Ovary (tissue), 9 donors: ENCODE results near the gene STEAP4. TPM values are rescaled to one million over a fixed set of nuclear protein-coding genes. Genes with fewer than 3 reads are reported as not detected.
A peak's percentile ranks its signal among the peaks of the same experiment; 100 is the strongest.

Source experiments
- DNase-seq, 5 donors: peaks; one replicate each; pipeline ENCODE4 v3.0.0-alpha.2; 2019 to 2020
- H3K27ac ChIP-seq, 2 donors: fragments of 200-600 bp; one replicate each; pipeline versions ENCODE4 v1.5.1 to v1.8.0; 2019 to 2022
- H3K27me3 ChIP-seq: fragments of 200-600 bp; one replicate; pipeline ENCODE4 v1.8.0; 2022
- H3K36me3 ChIP-seq: fragments of 200-600 bp; sonication (generic); one replicate; pipeline ENCODE4 v1.5.1; 2019
- H3K4me1 ChIP-seq: one replicate; pipeline ENCODE4 v1.8.1; 2013; ENCODE audit warnings: mild to moderate bottlenecking, moderate library complexity; ENCODE audit not compliant: insufficient read depth
- H3K4me3 ChIP-seq: fragments of 200-600 bp; sonication (generic); one replicate; pipeline ENCODE4 v1.5.1; 2017
- H3K9me3 ChIP-seq, 2 donors: fragments of 200-600 bp in 1 of 2; sonication (generic) in 1 of 2; one replicate each; pipeline versions ENCODE4 v1.5.1 to v1.8.1; 2013 to 2019; ENCODE audit warnings: mild to moderate bottlenecking in 1 of 2, moderate library complexity in 1 of 2
- CTCF ChIP-seq, 3 donors: fragments of 450-650 bp in 2 of 3; fragments of 200-600 bp in 1 of 3; IDR thresholded peaks; one replicate each; pipeline versions ENCODE4 v1.5.1 to v1.8.0; 2016 to 2022; ENCODE audit warnings: antibody characterized with exemption in 3 of 3, mild to moderate bottlenecking in 1 of 3
- EP300 ChIP-seq: sonication (generic); formaldehyde crosslinking; IDR thresholded peaks from one replicate; pipeline ENCODE4 v1.6.1; 2017; ENCODE audit warnings: antibody characterized with exemption
- POLR2A ChIP-seq: fragments of 450-650 bp; IDR thresholded peaks from one replicate; pipeline ENCODE4 v1.6.1; 2017; ENCODE audit warnings: antibody characterized with exemption, mild to moderate bottlenecking, moderate library complexity
- WGBS, 3 donors: extraction: QIAGEN DNeasy Blood & Tissue Kit in 1 of 3; methylation state at CpG; one replicate each; pipeline versions ENCODE4 v1.1.5 to v1.1.7; 2013 to 2017; 5-methylcytosine and 5-hydroxymethylcytosine counted together
- intact Hi-C, 4 donors: fragments of 100-400 bp; cut with DNase I; formaldehyde crosslinking; loops; one replicate each; pipeline versions ENCODE4 v1.11.0 to v1.15.1; 2022 to 2023
- polyA plus RNA-seq, 2 donors: library from polyadenylated mRNA; stranded (reverse); fragments of 200-250 nt in 1 of 2; fragments of 350-450 nt in 1 of 2; fragmentation: Illumina TruSeq in 1 of 2; extraction: RNeasy Lipid Tissue Mini Kit (QIAGEN cat#74804) in 1 of 2; gene quantifications; one replicate each; pipeline ENCODE4 v1.2.3, GENCODE V29; 2013 to 2014
- total RNA-seq, 7 donors: library from RNA; depleted of rRNA in 2 of 7; stranded (reverse); fragments of >200 nt in 2 of 7; fragmentation: NEBNext Ultra II Directional in 3 of 7; extraction: Animal tissue kit (Norgen Biotek cat#: 25700) in 3 of 7; gene quantifications; one replicate each; pipeline versions ENCODE4 v1.1.0 to v1.2.4, GENCODE V29; 2016 to 2023
- donor health status: DM: no; HTN: no; CAD: no; lungs with moderate emphysema.
- donor health status: DM: no; HTN: no; CAD: no.
- donor health status: Bipolar disorder and iron deficiency.
- donor health status: DM: yes; HTN: yes; CAD: no.
- donor health status: DM: no; HTN: no; CAD: no.
- donor health status: DM: yes; HTN: yes; CAD: no.

The STEAP4 gene
- total and polyA plus RNA-seq, 9 donors: 1.4 to 76.0 (median 8.1) TPM

GRCh38 chr7:88253640-88254039 lies 53.1 kb downstream of the STEAP4 start:
- H3K4me3 ChIP-seq: no peak overlapping the region
- H3K4me1 ChIP-seq: no peaks in the 10 kb centered on the region
- H3K36me3 ChIP-seq: no peaks in the 10 kb centered on the region
- no peak for TF ChIP-seq CTCF (IDR thresholded peaks at IDR 0.05)
- no peak for TF ChIP-seq EP300
- no peak for TF ChIP-seq POLR2A
- no peak overlapping the region for H3K27ac ChIP-seq
- H3K9me3 ChIP-seq: peaks cover 0 to 4% of the 10 kb centered on the region in 2 donors
- DNase-seq: no peak
- intact Hi-C loops: no loop called here
- no peaks in the 10 kb centered on the region for H3K27me3 ChIP-seq

GRCh38 chr7:88244258-88244657 lies 62.4 kb downstream of the STEAP4 start:
- 84 to 86% (median 85%) methylated on average over 1 of the region's 1 CpG for whole genome bisulfite sequencing, 3 donors
- intact Hi-C loops: no loop called here

GRCh38 chr7:88243345-88243909 lies 63.3 kb downstream of the STEAP4 start:
- peaks cover 2% of the 10 kb centered on the region for H3K4me1 ChIP-seq
- WGBS, 3 donors: 19 to 23% (median 21%) methylated on average over 2 of the region's 2 CpGs
- TF ChIP-seq CTCF (IDR thresholded peaks at IDR 0.05) (peak in 2 of 3 donors; percentile 37 to 51), POLR2A (no peak)
- H3K9me3 ChIP-seq: no peaks in the 10 kb centered on the region
- DNase-seq: peak in 1 of 5 donors; percentile 17
- H3K36me3 ChIP-seq: no peaks in the 10 kb centered on the region
- H3K27ac ChIP-seq: no peak overlapping the region
- intact Hi-C loops: no loop called here
- peaks cover 2% of the 10 kb centered on the region for H3K27me3 ChIP-seq
- no peak overlapping the region for H3K4me3 ChIP-seq

More at GRCh38 chr7:88244258-88244657, 62.4 kb downstream of the STEAP4 start:
- Histone ChIP-seq H3K27ac (no peak overlapping the region), H3K4me3 (no peak overlapping the region), H3K27me3 (no peaks in the 10 kb centered on the region), H3K9me3 (no peaks in the 10 kb centered on the region), H3K36me3 (no peaks in the 10 kb centered on the region), H3K4me1 (peaks cover 2% of the 10 kb centered on the region)
- no peak for DNase-seq
- TF ChIP-seq CTCF (IDR thresholded peaks at IDR 0.05) (no peak), POLR2A (no peak), EP300 (no peak)

GRCh38 chr7:88239852-88240251 lies 66.8 kb downstream of the STEAP4 start:
- Histone ChIP-seq H3K27ac (no peak overlapping the region), H3K27me3 (peaks cover 2% of the 10 kb centered on the region), H3K4me1 (peaks cover 2% of the 10 kb centered on the region), H3K4me3 (no peak overlapping the region), H3K9me3 (no peaks in the 10 kb centered on the region), H3K36me3 (no peaks in the 10 kb centered on the region)
- TF ChIP-seq POLR2A (no peak), CTCF (IDR thresholded peaks at IDR 0.05) (no peak), EP300 (no peak)
- intact Hi-C loops: no loop called here
- WGBS, 3 donors: 80 to 84% (median 83%) methylated on average over 1 of the region's 1 CpG
- DNase-seq: no peak
